ENCODE measurements around the gene RAP2C.

The RAP2C gene

GRCh38 chrX:132219343-132219768 lies at the start of gene RAP2C:
RAP2C (minus strand) TSS chrX:132219447; CDS start chrX:132217268, 2,179 bp downstream.
- DNase-seq (ENCODE audit: low read depth in 1 of 2, low spot score in 1 of 2) = peak; percentile 24 to 42

GRCh38 chrX:132267392-132267791 lies 48.1 kb upstream of the RAP2C start:
- no peak for DNase-seq (ENCODE audit: low read depth in 1 of 2, low spot score in 1 of 2)

DNA sequence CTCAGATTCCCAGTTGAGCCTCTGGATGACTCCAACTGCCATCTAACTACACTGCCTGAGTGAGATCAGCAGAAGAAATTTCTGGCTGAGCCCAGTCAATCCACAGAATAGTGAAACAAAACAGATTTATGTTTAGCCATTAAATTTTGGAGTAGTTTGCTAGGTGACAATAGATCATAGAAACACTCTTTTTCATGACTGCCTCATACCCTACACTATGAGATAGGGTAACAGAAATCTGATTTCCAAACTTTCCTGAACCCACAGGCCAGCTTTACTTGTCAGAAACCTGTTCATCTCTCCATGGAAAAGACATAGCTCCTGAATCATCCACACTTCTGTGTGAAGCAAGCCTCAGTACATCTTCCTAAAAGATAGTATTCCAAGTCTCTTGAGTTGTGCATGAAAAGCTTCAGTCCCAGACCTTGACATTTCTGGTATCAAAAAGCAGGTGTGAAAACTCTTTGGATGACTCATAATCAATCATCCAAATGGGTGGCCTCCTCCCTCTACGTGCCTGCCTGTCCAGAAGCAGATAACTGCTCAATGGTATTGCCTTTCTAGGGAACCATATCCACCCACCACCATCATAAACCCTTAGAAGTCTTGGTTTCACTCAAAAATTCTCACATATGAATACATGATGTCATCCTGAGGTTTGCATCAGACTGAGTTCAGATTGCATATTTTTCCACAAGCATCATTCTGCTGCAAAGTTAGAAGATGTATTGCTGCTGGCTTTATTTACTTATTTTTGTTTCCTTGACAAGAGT lies 47.5 kb upstream of the RAP2C start:
- peak in 1 of 2 donors; percentile 0 for DNase-seq (ENCODE audit: low read depth in 1 of 2, low spot score in 1 of 2)

GRCh38 chrX:132263127-132263526 lies 43.9 kb upstream of the RAP2C start:
- no peak for DNase-seq (ENCODE audit: low read depth in 1 of 2, low spot score in 1 of 2)

- no peak for DNase-seq (ENCODE audit: low read depth in 1 of 2, low spot score in 1 of 2)
Observed at GRCh38 chrX:132258509-132258908, 39.3 kb upstream of the RAP2C start.

DNA sequence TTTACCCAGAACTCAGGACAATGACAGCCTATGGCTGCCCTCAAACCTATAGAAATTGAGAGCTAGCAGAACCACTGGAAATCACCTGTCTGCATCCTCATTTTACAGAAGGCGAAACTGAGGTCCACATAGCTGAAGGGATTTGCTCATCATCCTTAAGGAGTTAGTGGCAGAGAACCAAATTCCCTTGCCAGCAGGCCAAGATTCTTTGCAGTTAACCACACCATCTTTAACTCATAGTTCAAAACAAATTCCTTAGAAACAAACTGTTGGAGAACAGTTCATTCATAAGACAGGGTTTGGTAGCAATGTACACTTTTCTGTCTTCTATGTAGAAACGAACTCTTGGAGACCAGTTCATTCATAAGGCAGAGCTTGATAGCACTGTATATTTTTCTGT lies 37.9 kb upstream of the RAP2C start:
- no peak for DNase-seq (ENCODE audit: low read depth in 1 of 2, low spot score in 1 of 2)

DNA sequence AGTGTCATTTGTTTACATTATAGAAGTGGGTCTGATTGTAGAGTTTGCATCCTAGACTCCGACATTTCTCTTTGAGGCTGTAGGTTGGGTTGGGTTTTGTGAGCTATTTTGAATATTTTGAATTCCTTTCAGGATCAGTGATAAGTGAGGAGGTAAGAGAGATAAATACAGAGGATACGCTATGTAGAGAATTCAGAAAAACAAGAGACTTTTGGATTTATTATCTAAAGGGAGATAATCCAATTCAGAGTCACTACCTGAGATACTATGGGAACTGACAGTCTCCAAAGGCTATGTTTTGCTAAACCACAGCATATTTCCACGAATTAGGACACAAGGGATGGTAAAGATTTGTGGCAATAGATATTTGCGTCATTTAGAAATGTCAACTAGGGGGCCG lies 16.9 kb upstream of the RAP2C start:
- no peak for DNase-seq (ENCODE audit: low read depth in 1 of 2, low spot score in 1 of 2)

GRCh38 chrX:132235488-132235887 lies 16.2 kb upstream of the RAP2C start:
- DNase-seq (ENCODE audit: low read depth in 1 of 2, low spot score in 1 of 2) = no peak

- DNase-seq (ENCODE audit: low read depth in 1 of 2, low spot score in 1 of 2) = no peak
Observed at GRCh38 chrX:132231587-132231986, 12.3 kb upstream of the RAP2C start.

DNA sequence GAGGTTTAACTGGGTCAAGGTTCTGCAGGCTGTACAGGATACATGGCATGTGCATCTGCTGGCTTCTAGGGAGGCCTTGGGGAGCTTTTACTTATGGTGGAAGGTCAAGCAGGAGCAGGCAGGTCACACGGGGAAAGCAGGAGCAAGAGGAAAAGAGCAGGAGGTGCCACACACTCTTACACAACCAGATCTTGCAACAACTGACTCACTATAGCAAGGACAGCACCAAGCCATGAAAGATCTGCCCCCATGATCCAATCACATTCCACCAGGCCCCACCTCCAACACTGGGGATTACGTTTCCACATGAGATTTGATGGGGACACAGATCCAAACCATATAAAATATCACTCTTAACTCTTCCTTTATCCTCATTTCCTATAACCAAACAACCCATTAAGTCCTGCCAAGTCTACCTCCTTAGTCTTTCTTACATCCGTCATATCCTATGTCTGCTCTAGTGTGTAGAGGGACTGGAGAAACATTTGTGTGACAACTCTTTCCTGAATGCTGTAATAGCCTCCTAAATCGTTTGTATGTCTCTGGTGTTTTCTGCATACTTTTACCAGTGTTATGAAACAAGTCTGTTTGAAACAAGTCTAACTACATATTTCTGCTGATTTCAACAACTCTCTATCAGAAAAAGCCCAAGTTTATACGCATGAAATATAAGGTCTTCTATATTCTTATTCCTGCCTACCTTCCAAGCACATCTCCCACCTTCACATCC lies 8.3 kb upstream of the RAP2C start:
- DNase-seq (ENCODE audit: low read depth in 1 of 2, low spot score in 1 of 2) = no peak

DNA sequence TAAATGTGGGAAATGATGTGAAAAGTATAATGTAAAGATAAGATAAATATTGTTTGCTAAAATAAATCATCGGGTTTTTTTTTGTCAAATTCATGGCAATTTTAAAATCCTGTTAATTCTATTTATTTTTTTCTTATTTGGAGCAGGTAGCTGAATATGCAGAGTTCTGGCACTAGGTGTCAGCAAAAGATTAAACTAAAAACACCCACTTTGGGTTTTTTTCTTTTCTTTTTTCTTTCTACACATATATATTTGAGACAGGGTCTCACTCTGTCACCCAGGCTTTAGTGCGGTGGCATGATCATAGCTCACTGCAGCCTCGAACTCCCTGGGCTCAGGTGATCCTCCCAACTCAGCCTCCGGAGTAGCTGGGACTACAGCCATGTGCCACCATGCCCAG lies 6.9 kb upstream of the RAP2C start:
- no peak for DNase-seq (ENCODE audit: low read depth in 1 of 2, low spot score in 1 of 2)

GRCh38 chrX:132218100-132218812 lies 991 bp downstream of the RAP2C start:
- DNase-seq (ENCODE audit: low read depth in 1 of 2, low spot score in 1 of 2) = peak; percentile 45 to 78

- DNase-seq (ENCODE audit: low read depth in 1 of 2, low spot score in 1 of 2) = peak; percentile 51 to 63
Observed at GRCh38 chrX:132217203-132218073, 1.8 kb downstream of the RAP2C start.

- peak in 1 of 2 donors; percentile 9 for DNase-seq (ENCODE audit: low read depth in 1 of 2, low spot score in 1 of 2)
Observed at GRCh38 chrX:132216806-132217202, 2.4 kb downstream of the RAP2C start.

GRCh38 chrX:132216283-132216682 lies 3.0 kb downstream of the RAP2C start:
- no peak for DNase-seq (ENCODE audit: low read depth in 1 of 2, low spot score in 1 of 2)

- no peak for DNase-seq (ENCODE audit: low read depth in 1 of 2, low spot score in 1 of 2)
Observed at GRCh38 chrX:132214518-132214917, 4.7 kb downstream of the RAP2C start.

DNA sequence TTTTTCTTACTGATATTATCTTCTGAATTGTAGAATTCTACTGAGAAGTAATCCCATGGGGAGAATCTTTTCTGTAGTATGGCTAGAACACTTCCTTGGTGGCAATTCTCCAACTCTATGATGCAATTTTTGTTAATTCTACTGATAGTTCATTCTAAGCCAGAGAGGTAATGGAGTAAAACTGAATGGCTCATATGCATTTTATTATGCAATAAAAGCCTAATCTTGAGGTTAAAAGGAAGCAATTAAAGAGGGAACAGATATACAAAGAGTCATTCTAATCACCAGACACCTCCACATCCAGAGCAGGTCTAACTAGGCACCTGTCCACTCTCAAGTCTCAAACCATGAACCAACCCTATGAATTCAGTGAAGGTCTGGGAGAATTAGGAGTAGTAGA lies 9.7 kb downstream of the RAP2C start:
- no peak for DNase-seq (ENCODE audit: low read depth in 1 of 2, low spot score in 1 of 2)

DNA sequence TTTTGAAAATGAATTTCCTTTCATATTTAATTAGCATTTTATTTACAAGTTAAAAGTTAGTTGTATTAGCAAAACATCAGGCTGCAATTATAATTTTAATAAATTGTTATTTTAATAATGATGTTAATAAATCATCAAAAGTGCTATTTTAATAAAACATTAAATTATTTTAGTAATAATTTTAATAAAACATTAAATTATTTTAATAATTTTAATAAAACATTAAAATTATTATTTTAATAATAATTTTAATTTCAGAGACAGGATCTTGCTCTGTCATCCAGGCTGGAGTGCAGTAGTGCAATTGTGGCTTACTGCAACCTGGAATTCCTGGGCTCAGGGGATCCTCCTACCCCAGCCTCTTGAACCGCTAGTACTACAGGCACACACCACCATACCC lies 10.8 kb downstream of the RAP2C start:
- no peak for DNase-seq (ENCODE audit: low read depth in 1 of 2, low spot score in 1 of 2)

- no peak for DNase-seq (ENCODE audit: low read depth in 1 of 2, low spot score in 1 of 2)
Observed at GRCh38 chrX:132207996-132208395, 11.3 kb downstream of the RAP2C start.

DNA sequence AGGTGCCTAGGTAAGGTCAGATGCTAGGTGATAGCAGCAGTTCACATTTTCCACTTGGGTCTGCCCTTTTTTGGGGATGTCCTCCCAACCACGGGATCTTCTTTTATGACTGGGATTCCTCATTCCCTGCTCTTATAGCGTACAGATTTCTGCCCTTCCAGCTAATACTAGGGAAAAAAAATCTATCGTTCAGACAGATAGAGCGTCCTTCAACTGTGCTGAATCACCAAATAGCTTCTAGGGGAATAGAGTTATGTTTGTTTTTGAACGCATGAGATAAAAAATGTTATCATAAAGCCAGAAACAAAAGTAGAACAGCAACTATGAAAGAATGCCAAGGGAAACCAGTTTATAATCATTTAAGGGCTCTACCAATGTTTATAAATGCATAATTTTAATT lies 13.0 kb downstream of the RAP2C start:
- no peak for DNase-seq (ENCODE audit: low read depth in 1 of 2, low spot score in 1 of 2)

GRCh38 chrX:132204629-132205028 lies 14.6 kb downstream of the RAP2C start:
- no peak for DNase-seq (ENCODE audit: low read depth in 1 of 2, low spot score in 1 of 2)
